ENCODE results near the gene BTRC.

DNA sequence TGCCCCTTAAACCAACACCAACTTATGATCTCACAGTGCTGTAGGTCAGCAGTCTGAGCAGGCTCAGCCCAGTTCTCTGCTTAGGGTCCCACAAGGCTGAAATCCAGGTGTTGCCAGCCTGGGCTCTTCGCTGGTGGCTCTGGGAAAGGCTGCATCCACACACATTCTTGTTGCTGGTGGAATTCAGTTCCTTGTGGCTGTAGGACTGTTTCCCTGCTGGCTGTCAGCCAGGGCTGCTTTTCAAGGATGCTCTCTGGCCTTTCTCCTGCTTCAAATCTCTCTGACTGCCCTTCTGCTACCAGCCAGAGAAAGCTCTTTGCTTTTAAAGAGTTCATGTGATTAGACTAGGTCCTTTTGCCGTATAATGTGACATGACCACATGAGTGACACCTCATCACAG lies 218.8 kb downstream of the BTRC start:
- TF ChIP-seq, protein P1, sequence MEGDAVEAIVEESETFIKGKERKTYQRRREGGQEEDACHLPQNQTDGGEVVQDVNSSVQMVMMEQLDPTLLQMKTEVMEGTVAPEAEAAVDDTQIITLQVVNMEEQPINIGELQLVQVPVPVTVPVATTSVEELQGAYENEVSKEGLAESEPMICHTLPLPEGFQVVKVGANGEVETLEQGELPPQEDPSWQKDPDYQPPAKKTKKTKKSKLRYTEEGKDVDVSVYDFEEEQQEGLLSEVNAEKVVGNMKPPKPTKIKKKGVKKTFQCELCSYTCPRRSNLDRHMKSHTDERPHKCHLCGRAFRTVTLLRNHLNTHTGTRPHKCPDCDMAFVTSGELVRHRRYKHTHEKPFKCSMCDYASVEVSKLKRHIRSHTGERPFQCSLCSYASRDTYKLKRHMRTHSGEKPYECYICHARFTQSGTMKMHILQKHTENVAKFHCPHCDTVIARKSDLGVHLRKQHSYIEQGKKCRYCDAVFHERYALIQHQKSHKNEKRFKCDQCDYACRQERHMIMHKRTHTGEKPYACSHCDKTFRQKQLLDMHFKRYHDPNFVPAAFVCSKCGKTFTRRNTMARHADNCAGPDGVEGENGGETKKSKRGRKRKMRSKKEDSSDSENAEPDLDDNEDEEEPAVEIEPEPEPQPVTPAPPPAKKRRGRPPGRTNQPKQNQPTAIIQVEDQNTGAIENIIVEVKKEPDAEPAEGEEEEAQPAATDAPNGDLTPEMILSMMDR (IDR thresholded peaks at IDR 0.05) = no peak
- no peak for TF ChIP-seq POLR2A (IDR thresholded peaks at IDR 0.05)

Data from body of pancreas (tissue), 4 donors.